CD4-positive, alpha-beta T cell treated with Interleukin-15 for 1 hour (primary cell): ENCODE results near the gene HPD.
"Not testable (repeated sequence)": the region's sequence is repeated elsewhere in the genome, so short reads cannot be mapped to it uniquely, and the experiment has no call there.

Source experiments
- DNase-seq: peaks from one replicate; pipeline ENCODE4 v3.0.0-alpha.2; 2020

The HPD gene

GRCh38 chr12:121861636-121862254 is 3.1 kb upstream of the HPD start:
- no peak for DNase-seq

GRCh38 chr12:121860699-121861098 is 2.0 kb upstream of the HPD start:
- DNase-seq: not testable (repeated sequence)

GRCh38 chr12:121860257-121860656 is 1.6 kb upstream of the HPD start:
- no peak for DNase-seq

- DNase-seq: no peak
Observed at GRCh38 chr12:121858318-121858661, 369 bp downstream of the HPD start.

GRCh38 chr12:121857322-121858246 is 1.1 kb downstream of the HPD start:
- no peak for DNase-seq

GRCh38 chr12:121852392-121852791 is 6.3 kb downstream of the HPD start:
- not testable (repeated sequence) for DNase-seq

GRCh38 chr12:121849665-121850064 is 9.0 kb downstream of the HPD start:
- DNase-seq: no peak

- DNase-seq: no peak
Observed at GRCh38 chr12:121849211-121849610, 9.4 kb downstream of the HPD start.

- DNase-seq: no peak
Observed at GRCh38 chr12:121845701-121846100, 13.0 kb downstream of the HPD start.

- no peak for DNase-seq
Observed at GRCh38 chr12:121843236-121843982, 15.2 kb downstream of the HPD start.

- no peak for DNase-seq
Observed at GRCh38 chr12:121839993-121840761, 18.5 kb downstream of the HPD start.

- DNase-seq: peak; percentile 99
Observed at GRCh38 chr12:121839106-121839992, 19.3 kb downstream of the HPD start.

- no peak for DNase-seq
Observed at GRCh38 chr12:121838126-121838525, 20.5 kb downstream of the HPD start.

GRCh38 chr12:121837680-121838079 is 21.0 kb downstream of the HPD start:
- DNase-seq: no peak

- no peak for DNase-seq
Observed at GRCh38 chr12:121831571-121832245, 27.0 kb downstream of the HPD start.

- DNase-seq: no peak
Observed at GRCh38 chr12:121830588-121831265, 27.9 kb downstream of the HPD start.

- DNase-seq: no peak
Observed at GRCh38 chr12:121830134-121830533, 28.5 kb downstream of the HPD start.

GRCh38 chr12:121829250-121829918 is 29.3 kb downstream of the HPD start:
- no peak for DNase-seq

GRCh38 chr12:121828826-121829225 is 29.8 kb downstream of the HPD start:
- DNase-seq: no peak

- DNase-seq: no peak
Observed at GRCh38 chr12:121828306-121828705, 30.4 kb downstream of the HPD start.
